SU-DHL-6 (cell line): ENCODE results near the gene GMPS.

Experiments
- EZH2phosphoT487 ChIP-seq: fragments of 200-600 bp; sonication (generic), shearing (Covaris generic); conservative IDR thresholded peaks from 2 replicates; pipeline ENCODE4 v1.6.1; 2018; ENCODE audit warnings: mild to moderate bottlenecking, antibody characterized with exemption, low read length, moderate library complexity, mixed read lengths
- TF ChIP-seq, protein P1 (sequence below): fragments of 200-600 bp; sonication (generic); IDR thresholded peaks from one replicate; pipeline ENCODE4 v1.5.1; 2017; ENCODE audit warnings: antibody characterized with exemption, mild to moderate bottlenecking, low read length, moderate library complexity; ENCODE audit not compliant: insufficient read depth, poor library complexity, severe bottlenecking

DNA sequence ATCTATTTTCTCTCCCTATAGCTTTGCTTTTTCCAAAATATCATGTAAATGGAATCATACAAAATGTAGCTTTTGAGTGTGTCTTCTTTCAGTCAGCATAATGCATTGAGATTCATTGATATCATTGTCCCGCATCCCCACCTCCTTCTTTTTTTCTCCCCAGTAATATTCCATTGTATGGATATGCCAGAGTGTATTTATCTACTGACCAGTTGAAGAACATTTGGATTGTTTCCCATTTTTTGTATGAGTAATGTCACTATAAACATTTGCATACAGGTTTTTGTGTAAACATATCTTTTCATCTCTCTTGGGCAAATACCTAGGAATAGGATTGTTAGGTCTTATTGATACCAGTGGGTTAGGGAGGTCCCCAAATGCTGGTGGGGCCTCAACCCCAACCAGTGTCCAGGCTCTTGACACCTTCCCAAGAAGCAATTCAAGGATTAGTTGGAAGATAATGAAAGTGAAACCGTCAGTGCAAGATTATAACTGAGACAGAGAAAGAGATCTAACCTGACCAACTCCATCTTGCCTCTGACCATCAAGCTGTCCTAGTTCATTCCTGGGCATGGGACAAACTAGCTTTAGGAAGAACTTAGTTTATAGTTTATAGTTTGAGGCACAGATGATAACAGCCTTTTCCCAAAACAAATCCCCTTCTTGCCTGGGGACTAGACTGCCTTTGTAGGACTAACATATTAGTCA, 8.8 kb upstream of the GMPS start:
- TF ChIP-seq, protein P1, sequence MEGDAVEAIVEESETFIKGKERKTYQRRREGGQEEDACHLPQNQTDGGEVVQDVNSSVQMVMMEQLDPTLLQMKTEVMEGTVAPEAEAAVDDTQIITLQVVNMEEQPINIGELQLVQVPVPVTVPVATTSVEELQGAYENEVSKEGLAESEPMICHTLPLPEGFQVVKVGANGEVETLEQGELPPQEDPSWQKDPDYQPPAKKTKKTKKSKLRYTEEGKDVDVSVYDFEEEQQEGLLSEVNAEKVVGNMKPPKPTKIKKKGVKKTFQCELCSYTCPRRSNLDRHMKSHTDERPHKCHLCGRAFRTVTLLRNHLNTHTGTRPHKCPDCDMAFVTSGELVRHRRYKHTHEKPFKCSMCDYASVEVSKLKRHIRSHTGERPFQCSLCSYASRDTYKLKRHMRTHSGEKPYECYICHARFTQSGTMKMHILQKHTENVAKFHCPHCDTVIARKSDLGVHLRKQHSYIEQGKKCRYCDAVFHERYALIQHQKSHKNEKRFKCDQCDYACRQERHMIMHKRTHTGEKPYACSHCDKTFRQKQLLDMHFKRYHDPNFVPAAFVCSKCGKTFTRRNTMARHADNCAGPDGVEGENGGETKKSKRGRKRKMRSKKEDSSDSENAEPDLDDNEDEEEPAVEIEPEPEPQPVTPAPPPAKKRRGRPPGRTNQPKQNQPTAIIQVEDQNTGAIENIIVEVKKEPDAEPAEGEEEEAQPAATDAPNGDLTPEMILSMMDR = no peak
- TF ChIP-seq EZH2phosphoT487 = no peak
